ENCODE results near the gene AVPI1.

The AVPI1 gene

DNA sequence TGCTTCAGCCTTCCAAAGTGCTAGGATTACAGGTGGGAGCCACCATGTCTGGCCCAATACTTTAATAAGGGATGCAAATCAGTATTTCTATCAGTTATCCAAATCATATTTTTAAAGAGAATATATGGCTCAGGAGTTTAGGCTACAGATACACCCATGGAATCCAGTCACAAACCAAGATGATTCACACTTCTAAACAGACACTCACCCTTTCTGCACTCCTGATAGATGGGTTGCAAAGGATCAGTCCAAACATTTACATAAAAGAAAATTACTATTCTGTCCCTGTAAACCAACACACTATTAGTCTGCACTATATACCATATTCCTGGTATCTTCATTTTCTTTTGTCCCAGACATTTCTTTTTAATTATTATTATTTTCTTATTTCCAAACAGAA, 55.9 kb downstream of the AVPI1 start:
- no peak for DNase-seq (ENCODE audit: low read depth)
- TF ChIP-seq, protein P1, sequence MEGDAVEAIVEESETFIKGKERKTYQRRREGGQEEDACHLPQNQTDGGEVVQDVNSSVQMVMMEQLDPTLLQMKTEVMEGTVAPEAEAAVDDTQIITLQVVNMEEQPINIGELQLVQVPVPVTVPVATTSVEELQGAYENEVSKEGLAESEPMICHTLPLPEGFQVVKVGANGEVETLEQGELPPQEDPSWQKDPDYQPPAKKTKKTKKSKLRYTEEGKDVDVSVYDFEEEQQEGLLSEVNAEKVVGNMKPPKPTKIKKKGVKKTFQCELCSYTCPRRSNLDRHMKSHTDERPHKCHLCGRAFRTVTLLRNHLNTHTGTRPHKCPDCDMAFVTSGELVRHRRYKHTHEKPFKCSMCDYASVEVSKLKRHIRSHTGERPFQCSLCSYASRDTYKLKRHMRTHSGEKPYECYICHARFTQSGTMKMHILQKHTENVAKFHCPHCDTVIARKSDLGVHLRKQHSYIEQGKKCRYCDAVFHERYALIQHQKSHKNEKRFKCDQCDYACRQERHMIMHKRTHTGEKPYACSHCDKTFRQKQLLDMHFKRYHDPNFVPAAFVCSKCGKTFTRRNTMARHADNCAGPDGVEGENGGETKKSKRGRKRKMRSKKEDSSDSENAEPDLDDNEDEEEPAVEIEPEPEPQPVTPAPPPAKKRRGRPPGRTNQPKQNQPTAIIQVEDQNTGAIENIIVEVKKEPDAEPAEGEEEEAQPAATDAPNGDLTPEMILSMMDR (IDR thresholded peaks at IDR 0.05; ENCODE audit: low read depth, low read length, missing control alignments), result no peak
- in situ Hi-C loops (cut with HindIII; ENCODE audit: low sequenced_read_pairs), result no loop called here
- H3K4me3 ChIP-seq (ENCODE audit: low read depth, low read length), result no peak overlapping the region

DNA sequence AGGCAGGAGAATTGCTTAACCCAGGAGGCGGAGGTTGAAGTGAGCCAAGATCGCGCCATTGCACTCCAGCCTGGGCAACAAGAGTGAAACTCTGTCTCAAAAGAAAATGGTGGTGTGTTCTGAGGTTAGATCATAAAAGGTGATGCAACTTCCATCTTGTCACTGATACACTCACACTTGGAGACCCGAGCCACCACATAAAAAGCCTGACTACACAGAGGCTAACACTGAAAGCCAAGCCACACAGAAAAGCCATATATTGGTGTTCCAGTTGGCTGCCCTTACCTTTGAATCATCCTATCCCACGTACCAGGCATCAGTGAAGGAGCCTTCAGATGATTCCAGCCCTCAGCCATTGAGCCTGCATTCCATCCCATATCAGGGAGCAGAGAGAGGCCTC, 57.8 kb downstream of the AVPI1 start:
- in situ Hi-C loops (cut with HindIII; ENCODE audit: low sequenced_read_pairs), result no loop called here
- H3K4me3 ChIP-seq (ENCODE audit: low read depth, low read length), result no peak overlapping the region
- TF ChIP-seq, protein P1 (IDR thresholded peaks at IDR 0.05; ENCODE audit: low read depth, low read length, missing control alignments), result no peak
- DNase-seq (ENCODE audit: low read depth), result no peak

DNA sequence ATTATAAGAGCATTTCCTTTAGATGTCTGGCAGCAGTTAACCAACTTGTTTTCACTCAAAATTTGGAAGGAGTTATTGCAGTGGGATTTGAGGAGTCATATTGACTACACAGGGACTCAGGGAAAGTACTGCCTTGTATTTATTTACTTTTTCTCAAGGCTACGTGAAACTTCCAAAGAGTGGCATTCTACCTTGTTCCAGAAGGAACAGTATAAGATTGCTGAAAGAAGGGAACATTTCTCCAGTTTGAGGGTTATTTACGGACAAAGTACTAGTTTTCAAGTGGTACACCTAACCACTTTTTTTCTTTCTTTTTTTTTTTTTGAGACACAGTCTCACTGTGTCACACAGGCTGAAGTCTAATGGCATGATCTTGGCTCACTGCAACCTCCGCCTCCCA, 58.8 kb downstream of the AVPI1 start:
- in situ Hi-C loops (cut with HindIII; ENCODE audit: low sequenced_read_pairs), result no loop called here
- no peak for DNase-seq (ENCODE audit: low read depth)
- TF ChIP-seq, protein P1 (IDR thresholded peaks at IDR 0.05; ENCODE audit: low read depth, low read length, missing control alignments), result no peak
- no peak overlapping the region for H3K4me3 ChIP-seq (ENCODE audit: low read depth, low read length)

DNA sequence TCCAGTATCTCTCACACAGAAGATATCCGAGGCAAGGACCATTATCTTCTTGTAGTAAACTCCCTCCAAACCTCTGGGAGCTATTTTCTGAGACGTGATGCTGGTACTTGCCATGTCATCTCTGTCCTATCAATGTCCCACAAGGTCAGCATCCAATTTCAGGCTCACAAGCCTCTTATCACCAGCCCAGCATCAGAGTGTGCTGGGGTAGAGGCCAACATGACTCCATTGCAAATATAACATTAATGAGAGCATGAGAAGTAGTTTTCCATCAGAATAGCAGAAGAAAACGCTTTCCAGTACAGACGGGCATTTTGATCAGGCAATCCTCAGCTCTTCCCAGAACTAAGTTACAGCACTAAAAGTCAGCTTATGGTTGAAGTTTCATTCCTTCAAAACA, 59.3 kb downstream of the AVPI1 start:
- in situ Hi-C loops (cut with HindIII; ENCODE audit: low sequenced_read_pairs), result no loop called here
- no peak overlapping the region for H3K4me3 ChIP-seq (ENCODE audit: low read depth, low read length)
- TF ChIP-seq, protein P1 (IDR thresholded peaks at IDR 0.05; ENCODE audit: low read depth, low read length, missing control alignments), result no peak
- DNase-seq (ENCODE audit: low read depth), result no peak
